Endothelial cell of umbilical vein (primary cell): ENCODE results near the gene TRPC4AP. TPM values are rescaled to one million over a fixed set of nuclear protein-coding genes. Genes with fewer than 3 reads are reported as not detected.

Experiments used
- BruUV-seq: library from RNA; stranded (reverse); fragments of 400-500 nt; replicated peaks from 2 replicates; lab custom pipeline; 2021; lab: Mats Ljungman, UMichigan
- CTCF ChIA-PET: fragments of 300-600, 350-600 bp; sonication (Branson Sonifier 250); formaldehyde crosslinking; loops from one replicate; lab custom pipeline; 2021; ENCODE audit warnings: antibody characterized with exemption, inconsistent platforms; lab: Charles Lee
- POLR2A ChIA-PET: fragments of 300-600, 350-600 bp; sonication (Branson Sonifier 250); formaldehyde crosslinking; loops from one replicate; lab custom pipeline; 2021; ENCODE audit warnings: antibody characterized with exemption, inconsistent platforms; lab: Charles Lee
- DNase-seq: peaks from one replicate; pipeline ENCODE4 v3.0.0-alpha.2; 2011; ENCODE audit warnings: low read depth, low spot score
- FAIRE-seq: peaks from 2 replicates; lab custom pipeline; 2011; peaks lifted over from hg19 to GRCh38; lab: Jason Lieb, UNC
- H2AFZ ChIP-seq: 2 replicates; pipeline ENCODE4 v1.6.0; 2012; ENCODE audit warnings: low read depth, low read length, control low read depth, inconsistent platforms
- H3K27ac ChIP-seq: 2 replicates; pipeline ENCODE4 v1.5.1; 2011; ENCODE audit warnings: low read depth, mild to moderate bottlenecking, control low read depth, low read length, moderate library complexity; ENCODE audit not compliant: insufficient read depth
- H3K27me3 ChIP-seq, 2 experiments: 2 replicates each; pipeline versions ENCODE4 v1.6.0 to v1.6.1; 2011; ENCODE audit warnings: low read length in 2 of 2, mixed read lengths in 1 of 2; ENCODE audit not compliant: control insufficient read depth in 2 of 2, insufficient read depth in 2 of 2
- H3K36me3 ChIP-seq, 2 experiments: 2 replicates in 1 of 2; 3 replicates in 1 of 2; pipeline ENCODE4 v1.5.1; 2011; ENCODE audit warnings: low read length in 2 of 2, mild to moderate bottlenecking in 1 of 2, moderate library complexity in 1 of 2; ENCODE audit not compliant: control insufficient read depth in 2 of 2, insufficient read depth in 2 of 2; ENCODE audit errors: extremely low read depth in 1 of 2
- H3K4me1 ChIP-seq: 3 replicates; pipeline ENCODE4 v1.5.1; 2011; ENCODE audit warnings: mild to moderate bottlenecking, low read length; ENCODE audit not compliant: control insufficient read depth, insufficient read depth; ENCODE audit errors: extremely low read depth
- H3K4me2 ChIP-seq: 2 replicates; pipeline ENCODE4 v1.6.1; 2011; ENCODE audit warnings: low read length, control low read depth, mixed read lengths; ENCODE audit not compliant: insufficient read depth
- H3K4me3 ChIP-seq, 3 experiments: fragments of 200-600 bp in 1 of 3; sonication (generic), shearing (Covaris generic) in 1 of 3; replicated peaks in 1 of 3; 2 replicates each; pipeline ENCODE4 v1.5.1; 2011 to 2016; ENCODE audit warnings: control low read depth in 3 of 3, low read length in 3 of 3, mild to moderate bottlenecking in 2 of 3, inconsistent platforms in 1 of 3, low read depth in 1 of 3, moderate library complexity in 1 of 3; ENCODE audit not compliant: insufficient read depth in 1 of 3
- H3K79me2 ChIP-seq: 2 replicates; pipeline ENCODE4 v1.6.0; 2012; ENCODE audit warnings: low read length, inconsistent platforms; ENCODE audit not compliant: control insufficient read depth, insufficient read depth
- H3K9ac ChIP-seq: replicated peaks from 2 replicates; pipeline ENCODE3; 2011; ENCODE audit warnings: low read length, control low read depth; ENCODE audit not compliant: insufficient read depth; ENCODE audit errors: extremely low read depth
- H3K9me1 ChIP-seq: replicated peaks from 3 replicates; pipeline ENCODE4 v1.6.0; 2011; ENCODE audit warnings: mild to moderate bottlenecking, low read length; ENCODE audit not compliant: control insufficient read depth, insufficient read depth; ENCODE audit errors: extremely low read depth
- H3K9me3 ChIP-seq: replicated peaks from 2 replicates; pipeline ENCODE4 v1.5.1; 2012; ENCODE audit warnings: low read length, inconsistent platforms; ENCODE audit not compliant: control insufficient read depth, insufficient read depth
- H4K20me1 ChIP-seq: replicated peaks from 2 replicates; pipeline ENCODE3; 2011; ENCODE audit warnings: mild to moderate bottlenecking, low read length; ENCODE audit not compliant: control insufficient read depth, insufficient read depth; ENCODE audit errors: extremely low read depth
- EZH2 ChIP-seq: IDR thresholded peaks from 2 replicates; pipeline ENCODE4 v1.6.1; 2012; ENCODE audit warnings: borderline replicate concordance, low read depth, mild to moderate bottlenecking, moderate library complexity, low read length, inconsistent platforms; ENCODE audit not compliant: severe bottlenecking
- GATA2 ChIP-seq: IDR thresholded peaks from 2 replicates; pipeline ENCODE4 v1.7.0; 2011; ENCODE audit warnings: low read depth, mild to moderate bottlenecking, moderate library complexity, mixed read lengths, low read length; ENCODE audit not compliant: insufficient read length, insufficient read depth
- POLR2AphosphoS5 ChIP-seq: IDR thresholded peaks from 2 replicates; pipeline ENCODE4 v1.6.1; 2012; ENCODE audit warnings: low read depth, mild to moderate bottlenecking, control low read depth, low read length, moderate library complexity; ENCODE audit not compliant: insufficient read depth
- dilution Hi-C: fragments of 300-500 bp; cut with MboI; formaldehyde crosslinking; loops from one replicate; pipeline ENCODE4 v1.15.0; 2019; ENCODE audit warnings: low sequenced_read_pairs; ENCODE audit not compliant: extremely low pct_ligation_motif_present
- intact Hi-C: fragments of 100-400 bp; cut with micrococcal nuclease; formaldehyde crosslinking; loops from one replicate; pipeline ENCODE4 v1.10.0; 2022
- polyA plus RNA-seq, 4 experiments: library from polyadenylated mRNA; depleted of rRNA in 3 of 4; stranded (reverse) in 3 of 4; unstranded in 1 of 4; fragments of >200 nt; gene quantifications; 2 replicates each; pipeline versions ENCODE4 v1.2.1 to v1.2.3, GENCODE V29; 2011 to 2012; ENCODE audit warnings: missing spikeins in 1 of 4
- total RNA-seq: library from RNA; stranded (reverse); gene quantifications from 2 replicates; pipeline ENCODE4 v1.2.3, GENCODE V29; 2021
- TF ChIP-seq, protein P1 (sequence below), 2 donors: IDR thresholded peaks; 1 replicate in 1 of 2; 2 replicates in 1 of 2; pipeline ENCODE4 v1.5.1; 2011; ENCODE audit warnings: low read length in 2 of 2, mild to moderate bottlenecking in 2 of 2, moderate library complexity in 2 of 2, control low read depth in 1 of 2, inconsistent platforms in 1 of 2, low read depth in 1 of 2; ENCODE audit not compliant: insufficient read depth in 1 of 2; ENCODE audit errors: extremely low read depth in 1 of 2

TRPC4AP gene
- total and polyA plus RNA-seq, 2 donors (not counting 3 experiments of a cell fraction or from before 2014, with no cell fraction given) = 89.0 to 103 TPM

DNA sequence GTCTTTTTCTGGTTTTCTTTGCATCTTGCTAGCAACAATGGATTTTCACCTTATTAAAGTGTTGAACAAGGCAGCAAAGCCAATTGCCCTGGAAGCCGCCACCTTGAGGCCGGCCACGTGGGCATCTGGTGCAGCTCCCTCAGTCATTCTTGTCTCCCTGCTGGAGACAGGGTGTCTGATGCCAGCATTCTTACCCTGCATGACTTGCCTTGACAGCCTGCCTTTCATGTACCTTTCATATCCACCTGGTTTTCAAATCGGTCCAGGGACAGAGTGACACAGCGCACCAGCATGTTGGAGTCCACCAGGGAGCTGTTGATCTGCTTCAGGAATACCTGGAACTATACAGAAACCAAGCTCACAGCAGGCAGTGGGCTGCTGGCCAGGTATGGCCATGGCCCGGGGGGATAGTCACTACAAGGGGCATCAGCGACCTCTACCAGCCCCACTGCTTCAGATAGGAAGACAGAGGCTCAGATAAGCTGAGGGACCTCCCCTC is 87.1 kb downstream of the TRPC4AP start:
- no peak for TF ChIP-seq POLR2AphosphoS5
- TF ChIP-seq EZH2 = no peak
- no peak for TF ChIP-seq GATA2
- TF ChIP-seq, protein P1, sequence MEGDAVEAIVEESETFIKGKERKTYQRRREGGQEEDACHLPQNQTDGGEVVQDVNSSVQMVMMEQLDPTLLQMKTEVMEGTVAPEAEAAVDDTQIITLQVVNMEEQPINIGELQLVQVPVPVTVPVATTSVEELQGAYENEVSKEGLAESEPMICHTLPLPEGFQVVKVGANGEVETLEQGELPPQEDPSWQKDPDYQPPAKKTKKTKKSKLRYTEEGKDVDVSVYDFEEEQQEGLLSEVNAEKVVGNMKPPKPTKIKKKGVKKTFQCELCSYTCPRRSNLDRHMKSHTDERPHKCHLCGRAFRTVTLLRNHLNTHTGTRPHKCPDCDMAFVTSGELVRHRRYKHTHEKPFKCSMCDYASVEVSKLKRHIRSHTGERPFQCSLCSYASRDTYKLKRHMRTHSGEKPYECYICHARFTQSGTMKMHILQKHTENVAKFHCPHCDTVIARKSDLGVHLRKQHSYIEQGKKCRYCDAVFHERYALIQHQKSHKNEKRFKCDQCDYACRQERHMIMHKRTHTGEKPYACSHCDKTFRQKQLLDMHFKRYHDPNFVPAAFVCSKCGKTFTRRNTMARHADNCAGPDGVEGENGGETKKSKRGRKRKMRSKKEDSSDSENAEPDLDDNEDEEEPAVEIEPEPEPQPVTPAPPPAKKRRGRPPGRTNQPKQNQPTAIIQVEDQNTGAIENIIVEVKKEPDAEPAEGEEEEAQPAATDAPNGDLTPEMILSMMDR (IDR thresholded peaks at IDR 0.05; ENCODE audit: extremely low read depth in 1 of 2, insufficient read depth in 1 of 2, low read depth in 1 of 2, low read length in 2 of 2) = no peak
- H2AFZ ChIP-seq = no peak overlapping the region
- H3K27ac ChIP-seq = no peak overlapping the region
- intact Hi-C loops = no loop called here
- no peak overlapping the region for H3K4me3 ChIP-seq
- H3K9me1 ChIP-seq = no peaks in the 10 kb centered on the region
- POLR2A ChIA-PET = no interaction called here
- no peaks in the 10 kb centered on the region for H4K20me1 ChIP-seq
- H3K9ac ChIP-seq = no peak overlapping the region
- H3K27me3 ChIP-seq = no peaks in the 10 kb centered on the region
- H3K4me1 ChIP-seq = no peaks in the 10 kb centered on the region
- dilution Hi-C loops = no loop called here
- H3K36me3 ChIP-seq = peaks cover 22 to 88% of the 10 kb centered on the region in 2 experiments
- BruUV-seq = no TSS peak
- FAIRE-seq = no peak
- H3K79me2 ChIP-seq = no peaks in the 10 kb centered on the region
- H3K4me2 ChIP-seq = no peak overlapping the region
- no peaks in the 10 kb centered on the region for H3K9me3 ChIP-seq
- CTCF ChIA-PET = interaction anchor here (1.5 kb wide), 1 partner anchor 131 kb away, joined by 5 read pairs; no protein-coding TSS in a partner anchor
- DNase-seq = no peak
